HL-60 (cell line): ENCODE results near the gene SPTBN1.

Experiments
- CTCF ChIP-seq: IDR thresholded peaks from one replicate; pipeline ENCODE4 v1.5.1; 2011; ENCODE audit warnings: low read length, control low read depth, inconsistent platforms; ENCODE audit not compliant: insufficient read depth
- POLR2AphosphoS5 ChIP-seq: IDR thresholded peaks from 2 replicates; pipeline ENCODE4 v1.6.1; 2012; ENCODE audit warnings: low read depth
- REST ChIP-seq: IDR thresholded peaks from 2 replicates; pipeline ENCODE4 v1.6.1; 2012; ENCODE audit warnings: low read depth; ENCODE audit not compliant: insufficient replicate concordance
- SPI1 ChIP-seq: IDR thresholded peaks from 2 replicates; pipeline ENCODE4 v1.6.1; 2012; ENCODE audit warnings: low read depth, mild to moderate bottlenecking, borderline replicate concordance

- TF ChIP-seq POLR2AphosphoS5 (no peak), CTCF (no peak), SPI1 (no peak), REST (no peak)
These were observed 38.0 kb downstream of the SPTBN1 start for GRCh38 chr2:54494087-54494486.
